Fibroblast of pulmonary artery (primary cell): Measurements from ENCODE around the gene CRABP2.

ENCODE experiments used
- DNase-seq: peaks from one replicate; pipeline ENCODE4 v3.0.0-alpha.2; 2010; ENCODE audit warnings: low read depth
- H3K4me3 ChIP-seq: replicated peaks from 2 replicates; pipeline ENCODE4 v1.5.1; 2011; ENCODE audit warnings: low read depth, mild to moderate bottlenecking, control low read depth, low read length, moderate library complexity
- TF ChIP-seq, protein P1 (sequence below): IDR thresholded peaks from 2 replicates; pipeline ENCODE4 v1.5.1; 2011; ENCODE audit warnings: mild to moderate bottlenecking, control low read depth, low read length, inconsistent platforms; ENCODE audit errors: missing control alignments

CRABP2 gene

DNA sequence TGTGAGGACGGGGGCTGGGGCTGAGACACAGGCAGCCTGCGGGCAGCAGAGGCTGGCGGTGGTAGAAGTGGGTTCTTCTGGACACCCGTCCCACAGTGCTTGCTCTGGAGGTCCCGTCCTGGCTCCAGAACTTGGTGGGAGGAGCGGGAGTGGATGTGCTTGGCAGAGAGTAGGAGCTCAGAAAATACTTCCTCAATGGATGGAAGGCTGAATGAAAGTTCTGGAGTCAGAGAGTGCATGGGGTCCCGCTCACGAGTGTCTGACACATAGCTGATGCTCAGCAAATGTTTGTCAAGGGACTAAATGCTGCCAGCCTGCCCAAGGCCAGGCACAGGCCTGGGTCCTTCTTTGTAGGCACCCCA is 14.7 kb downstream of the CRABP2 start:
- no peak for DNase-seq
- H3K4me3 ChIP-seq, result no peak overlapping the region
- TF ChIP-seq, protein P1, sequence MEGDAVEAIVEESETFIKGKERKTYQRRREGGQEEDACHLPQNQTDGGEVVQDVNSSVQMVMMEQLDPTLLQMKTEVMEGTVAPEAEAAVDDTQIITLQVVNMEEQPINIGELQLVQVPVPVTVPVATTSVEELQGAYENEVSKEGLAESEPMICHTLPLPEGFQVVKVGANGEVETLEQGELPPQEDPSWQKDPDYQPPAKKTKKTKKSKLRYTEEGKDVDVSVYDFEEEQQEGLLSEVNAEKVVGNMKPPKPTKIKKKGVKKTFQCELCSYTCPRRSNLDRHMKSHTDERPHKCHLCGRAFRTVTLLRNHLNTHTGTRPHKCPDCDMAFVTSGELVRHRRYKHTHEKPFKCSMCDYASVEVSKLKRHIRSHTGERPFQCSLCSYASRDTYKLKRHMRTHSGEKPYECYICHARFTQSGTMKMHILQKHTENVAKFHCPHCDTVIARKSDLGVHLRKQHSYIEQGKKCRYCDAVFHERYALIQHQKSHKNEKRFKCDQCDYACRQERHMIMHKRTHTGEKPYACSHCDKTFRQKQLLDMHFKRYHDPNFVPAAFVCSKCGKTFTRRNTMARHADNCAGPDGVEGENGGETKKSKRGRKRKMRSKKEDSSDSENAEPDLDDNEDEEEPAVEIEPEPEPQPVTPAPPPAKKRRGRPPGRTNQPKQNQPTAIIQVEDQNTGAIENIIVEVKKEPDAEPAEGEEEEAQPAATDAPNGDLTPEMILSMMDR, result no peak

DNA sequence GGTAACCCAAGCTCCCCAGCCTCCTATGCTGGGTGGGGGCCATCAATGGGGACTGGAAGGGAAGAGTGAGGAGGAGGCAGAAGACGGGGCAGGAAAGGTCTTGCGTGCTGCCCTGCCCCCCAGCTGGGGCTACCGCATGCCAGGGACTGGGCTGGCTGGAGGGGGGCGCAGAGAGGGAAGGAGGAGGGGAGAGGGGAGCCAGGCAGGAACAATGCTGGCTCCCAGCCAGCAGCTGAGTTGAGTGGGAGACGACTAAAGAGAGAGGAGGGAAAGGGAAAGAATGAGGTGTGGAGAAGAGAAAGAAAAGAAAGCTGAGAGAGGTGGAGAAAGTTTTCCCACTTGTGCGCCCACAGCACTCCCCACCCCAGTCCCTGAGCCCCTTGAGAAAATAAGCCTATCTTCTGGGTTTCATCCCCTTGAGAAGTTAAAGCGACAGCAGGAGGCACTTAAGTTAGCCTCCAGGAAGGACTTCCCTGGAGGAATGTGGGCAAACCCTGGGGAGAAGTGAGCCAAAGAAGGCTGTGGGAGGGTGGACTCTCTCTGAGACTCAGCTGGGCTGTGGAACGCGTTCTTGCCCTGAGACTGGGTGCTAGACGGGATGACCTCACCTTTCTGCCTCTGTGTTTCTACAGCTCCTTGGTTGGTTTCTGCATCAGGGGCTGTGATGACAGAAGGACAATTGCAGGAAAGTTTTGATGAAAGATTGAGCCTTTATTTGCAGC is 15.3 kb downstream of the CRABP2 start:
- peak; percentile 53 for DNase-seq
- peak overlapping the region; percentile 0 for H3K4me3 ChIP-seq
- TF ChIP-seq, protein P1, result no peak

DNA sequence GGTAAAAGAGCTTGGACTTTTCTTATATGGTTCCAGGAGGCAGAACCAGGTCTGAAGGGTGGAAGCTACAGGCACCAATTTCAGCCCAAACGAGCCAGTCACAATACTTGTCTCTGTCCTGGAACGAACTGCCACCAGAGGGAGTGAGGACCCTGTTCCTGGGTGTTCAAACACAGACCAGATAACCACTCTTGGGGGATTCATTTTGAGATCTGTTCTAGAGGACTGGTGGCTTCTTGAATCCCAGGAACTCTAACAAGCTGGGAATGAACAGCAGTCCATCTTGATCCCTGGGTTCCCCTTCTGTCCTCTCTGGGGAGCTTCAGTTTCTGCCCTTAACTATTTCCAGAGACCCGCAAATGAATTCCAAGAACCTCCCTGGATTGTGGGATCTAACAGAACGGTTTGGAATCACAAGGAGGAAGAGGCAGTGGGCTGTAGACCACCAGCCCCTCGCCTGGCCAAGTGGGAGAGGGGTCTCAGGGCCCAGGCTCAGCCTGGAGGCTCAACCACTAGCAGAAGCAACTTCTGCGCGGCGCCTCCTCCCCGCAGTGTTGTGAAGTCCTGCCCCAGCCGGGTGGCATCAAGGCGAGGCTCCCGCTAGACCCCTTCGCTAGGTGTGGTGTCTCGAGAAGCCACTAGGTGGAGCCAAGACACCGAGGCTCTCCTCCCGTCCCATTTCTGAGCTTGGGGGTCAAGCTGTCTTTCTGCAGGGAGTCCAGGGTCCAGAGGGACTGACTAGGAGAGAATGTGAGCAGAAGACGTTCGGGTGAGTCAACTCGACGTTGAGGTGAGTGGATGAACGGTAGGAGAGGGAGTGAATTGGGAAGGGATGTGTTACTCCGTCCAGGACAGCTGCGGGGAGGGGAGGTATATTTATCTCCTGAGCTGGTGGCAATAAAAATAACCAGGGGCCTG is 16.1 kb downstream of the CRABP2 start:
- peak overlapping the region; percentile 0 for H3K4me3 ChIP-seq
- peak; percentile 86 for DNase-seq
- TF ChIP-seq, protein P1, result peak; percentile 92

DNA sequence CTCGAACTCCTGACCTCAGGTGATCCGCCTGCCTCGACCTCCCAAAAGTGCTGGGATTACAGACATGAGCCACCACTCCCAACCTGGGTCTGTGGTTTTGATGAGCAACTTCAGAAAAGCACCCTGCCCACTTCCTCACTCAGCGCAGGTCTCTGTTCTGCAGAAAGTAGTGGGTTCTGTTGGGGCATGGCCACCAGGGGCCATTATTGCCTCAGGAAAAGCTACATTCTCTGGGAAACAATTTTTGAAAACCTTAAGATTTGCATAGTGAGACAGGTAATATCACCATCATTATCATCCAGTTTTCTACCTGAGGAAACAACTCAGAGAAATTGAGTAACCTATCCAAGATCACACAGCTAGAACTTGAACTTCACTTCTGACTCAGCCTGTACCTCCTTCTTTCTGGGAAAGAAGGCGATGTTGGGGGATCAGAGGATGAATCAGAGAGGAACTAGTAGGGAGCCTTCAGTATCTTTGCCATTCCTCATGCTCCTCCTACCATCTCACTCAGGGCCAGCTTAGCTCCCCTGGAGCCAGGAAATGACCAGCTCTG is 21.1 kb downstream of the CRABP2 start:
- DNase-seq, result no peak
- TF ChIP-seq, protein P1, result no peak
- H3K4me3 ChIP-seq, result no peak overlapping the region

GRCh38 chr1:156682166-156682890 is 23.1 kb downstream of the CRABP2 start:
- H3K4me3 ChIP-seq, result no peak overlapping the region
- TF ChIP-seq, protein P1, result peak; percentile 7
- no peak for DNase-seq

- no peak overlapping the region for H3K4me3 ChIP-seq
- no peak for DNase-seq
- TF ChIP-seq, protein P1, result no peak
These were observed 24.0 kb downstream of the CRABP2 start for GRCh38 chr1:156681196-156681960.
